GM19239 (cell line): ENCODE measurements around the gene NDUFB10.
"Not testable (repeated sequence)": the region's sequence is repeated elsewhere in the genome, so short reads cannot be mapped to it uniquely, and the experiment has no call there.

Source experiments
- DNase-seq: peaks from one replicate; pipeline ENCODE4 v3.0.0; 2011; ENCODE audit warnings: low spot score; ENCODE audit not compliant: insufficient read length
- FAIRE-seq: peaks from 2 replicates; lab custom pipeline; 2011; peaks lifted over from hg19 to GRCh38; lab: Jason Lieb, UNC

NDUFB10 gene

GRCh38 chr16:1944612-1945199 is 14.6 kb upstream of the NDUFB10 start:
- no peak for DNase-seq
- FAIRE-seq, result no peak

GRCh38 chr16:1945559-1946391 is 13.6 kb upstream of the NDUFB10 start:
- FAIRE-seq, result no peak
- no peak for DNase-seq

- no peak for DNase-seq
- no peak for FAIRE-seq
Observed at GRCh38 chr16:1946495-1947368, 12.6 kb upstream of the NDUFB10 start.

GRCh38 chr16:1947369-1947670 is 12.0 kb upstream of the NDUFB10 start:
- no peak for FAIRE-seq
- no peak for DNase-seq

GRCh38 chr16:1949507-1949906 is 9.8 kb upstream of the NDUFB10 start:
- FAIRE-seq (no peak), DNase-seq (no peak)

GRCh38 chr16:1950047-1950446 is 9.3 kb upstream of the NDUFB10 start:
- FAIRE-seq (no peak), DNase-seq (no peak)

GRCh38 chr16:1950559-1950958 is 8.8 kb upstream of the NDUFB10 start:
- DNase-seq (no peak), FAIRE-seq (no peak)

GRCh38 chr16:1953734-1954133 is 5.6 kb upstream of the NDUFB10 start:
- FAIRE-seq (no peak), DNase-seq (no peak)

GRCh38 chr16:1957434-1958142 is 1.8 kb upstream of the NDUFB10 start:
- FAIRE-seq, DNase-seq: not testable (repeated sequence)

- FAIRE-seq, DNase-seq: not testable (repeated sequence)
Observed at GRCh38 chr16:1958143-1958491, 1.2 kb upstream of the NDUFB10 start.

GRCh38 chr16:1958715-1959268 is 546 bp upstream of the NDUFB10 start:
- FAIRE-seq, result no peak
- no peak for DNase-seq

- no peak for DNase-seq
- no peak for FAIRE-seq
Observed at GRCh38 chr16:1960665-1961630, 1.6 kb downstream of the NDUFB10 start.

GRCh38 chr16:1961651-1962067 is 2.3 kb downstream of the NDUFB10 start:
- no peak for DNase-seq
- FAIRE-seq, result no peak

- DNase-seq, FAIRE-seq: not testable (repeated sequence)
Observed at GRCh38 chr16:1962161-1963153, 3.1 kb downstream of the NDUFB10 start.

GRCh38 chr16:1963806-1964505 is 4.6 kb downstream of the NDUFB10 start:
- FAIRE-seq, result peak; percentile 11

GRCh38 chr16:1964506-1965395 is 5.4 kb downstream of the NDUFB10 start, which contains the start of gene RPS2:
Gene RPS2, minus strand, starts transcription at chr16:1964826. Its CDS starts 201 bp downstream, at chr16:1964625.
- peak; percentile 91 for FAIRE-seq
- peak; percentile 99 for DNase-seq

More at GRCh38 chr16:1963806-1964505, 4.6 kb downstream of the NDUFB10 start:
- no peak for DNase-seq
